Measurements from ENCODE around the gene MRPL54.

MRPL54 gene

DNA sequence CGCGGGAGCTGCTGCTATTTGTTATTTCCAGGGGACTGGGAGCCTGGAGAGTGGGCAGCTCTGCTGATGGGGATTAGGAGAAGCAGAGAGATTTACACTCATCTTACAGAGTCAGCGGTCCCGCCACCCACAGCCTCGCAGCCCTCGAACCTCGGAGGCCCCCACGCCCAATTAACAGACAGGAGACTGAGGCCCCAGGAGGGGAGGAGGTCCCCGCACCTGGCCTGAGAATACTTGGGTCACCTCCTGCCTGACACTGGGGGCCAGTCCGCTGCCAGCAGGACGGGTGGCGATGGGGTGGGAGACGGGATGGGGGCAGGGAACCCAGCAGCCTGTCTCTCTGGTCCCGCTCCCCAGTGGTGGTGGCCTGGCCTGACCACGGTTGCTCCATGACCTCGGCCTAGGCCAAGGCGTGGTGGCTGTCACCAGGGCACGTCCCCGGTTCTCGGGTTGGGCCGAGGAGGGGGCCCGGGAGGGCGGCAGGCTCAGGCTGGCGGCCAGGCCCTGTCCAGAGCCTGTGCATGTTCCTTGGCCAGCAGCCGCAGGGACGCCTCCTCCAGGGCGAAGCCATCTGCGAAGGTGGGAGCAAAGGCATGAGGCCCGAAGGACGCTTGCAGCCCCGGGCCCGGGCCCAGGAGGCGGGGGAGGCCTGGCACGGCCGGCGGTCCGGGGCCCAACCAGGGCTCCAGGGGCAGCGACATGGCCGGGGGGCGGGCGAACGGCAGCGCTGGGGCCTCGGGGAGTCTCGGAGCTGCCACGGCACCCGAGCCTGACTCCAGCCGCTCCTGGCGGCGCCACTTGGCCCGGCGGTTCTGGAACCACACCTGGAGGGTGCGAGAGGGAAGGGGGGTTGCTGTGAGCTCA is 7.9 kb downstream of the MRPL54 start:
- DNase-seq, result no peak

DNA sequence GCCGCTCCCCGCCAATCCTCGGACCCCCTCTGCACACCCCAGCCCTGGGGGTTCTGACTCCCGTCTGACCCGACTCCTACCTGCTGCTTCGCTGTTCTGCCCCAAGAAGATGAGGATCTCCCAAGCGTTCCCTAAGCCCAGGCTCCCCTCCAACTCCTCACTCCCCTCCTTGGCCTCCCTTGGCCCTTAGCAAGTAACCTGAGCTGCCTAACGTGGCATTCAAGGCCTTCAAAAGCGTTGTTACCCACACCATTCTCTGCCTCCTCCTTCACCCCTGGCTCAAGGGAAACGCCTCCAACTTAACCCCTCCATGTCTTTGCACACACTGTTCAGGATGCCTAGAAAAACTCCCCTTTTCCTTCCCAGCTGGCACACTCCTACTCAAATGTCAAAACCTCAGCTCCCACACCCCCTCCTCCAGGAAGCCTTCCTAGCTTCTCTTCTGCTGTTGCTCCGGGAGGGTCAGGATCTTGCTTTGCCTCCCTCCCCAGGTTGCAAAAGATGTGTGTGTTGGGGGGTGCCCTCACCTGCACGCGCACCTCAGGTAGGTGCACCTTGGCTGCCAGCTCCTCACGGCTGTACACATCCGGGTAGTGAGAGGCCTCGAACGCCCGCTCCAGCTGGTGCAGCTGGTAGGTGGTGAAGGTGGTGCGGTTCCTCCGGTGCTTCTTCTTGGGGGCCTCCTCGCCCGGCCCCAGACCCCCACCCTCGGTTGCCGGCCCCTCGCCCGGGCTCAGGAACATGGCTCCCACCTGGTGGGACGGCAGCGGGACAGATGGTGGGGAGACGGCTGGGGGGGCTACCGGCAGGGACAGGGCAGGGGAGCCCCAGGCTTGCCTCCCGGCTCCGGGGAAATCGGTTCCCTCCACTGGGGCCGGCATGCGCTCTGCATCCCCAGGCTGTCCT is 8.8 kb downstream of the MRPL54 start:
- DNase-seq, result no peak

DNA sequence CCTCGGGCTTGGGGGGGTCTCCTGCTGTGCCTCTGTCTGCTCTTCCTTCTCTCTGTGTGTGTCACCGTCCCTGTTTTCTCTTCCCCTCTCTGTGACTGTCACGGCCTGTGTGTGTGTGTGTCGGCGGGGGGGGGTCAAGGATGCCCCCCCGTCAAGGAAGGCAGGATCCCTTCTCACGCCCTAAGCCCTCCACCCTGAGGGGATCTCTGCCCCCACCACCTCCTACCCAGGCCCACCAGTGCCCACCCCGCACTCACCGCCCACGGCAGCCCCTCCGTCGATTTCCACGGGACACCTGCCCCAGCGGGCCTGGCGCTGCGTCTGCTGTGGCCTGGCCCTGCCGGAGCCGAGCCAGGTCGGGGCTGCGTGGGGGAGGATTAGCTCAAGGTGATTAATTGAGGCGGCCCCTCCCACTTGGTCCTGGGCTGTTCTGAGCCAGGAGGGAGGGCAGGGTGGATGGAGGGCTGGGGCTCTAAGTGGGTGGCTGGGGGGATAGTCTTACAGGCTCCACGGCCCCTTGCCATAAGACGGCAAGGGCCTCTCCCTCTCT is 9.5 kb downstream of the MRPL54 start, which contains the start of gene RAX2:
TSS of gene RAX2 (minus strand) at position 323 of the 550 bp plus-strand sequence. CDS start 486 bp downstream, outside the sequence.
- DNase-seq, result no peak

DNA sequence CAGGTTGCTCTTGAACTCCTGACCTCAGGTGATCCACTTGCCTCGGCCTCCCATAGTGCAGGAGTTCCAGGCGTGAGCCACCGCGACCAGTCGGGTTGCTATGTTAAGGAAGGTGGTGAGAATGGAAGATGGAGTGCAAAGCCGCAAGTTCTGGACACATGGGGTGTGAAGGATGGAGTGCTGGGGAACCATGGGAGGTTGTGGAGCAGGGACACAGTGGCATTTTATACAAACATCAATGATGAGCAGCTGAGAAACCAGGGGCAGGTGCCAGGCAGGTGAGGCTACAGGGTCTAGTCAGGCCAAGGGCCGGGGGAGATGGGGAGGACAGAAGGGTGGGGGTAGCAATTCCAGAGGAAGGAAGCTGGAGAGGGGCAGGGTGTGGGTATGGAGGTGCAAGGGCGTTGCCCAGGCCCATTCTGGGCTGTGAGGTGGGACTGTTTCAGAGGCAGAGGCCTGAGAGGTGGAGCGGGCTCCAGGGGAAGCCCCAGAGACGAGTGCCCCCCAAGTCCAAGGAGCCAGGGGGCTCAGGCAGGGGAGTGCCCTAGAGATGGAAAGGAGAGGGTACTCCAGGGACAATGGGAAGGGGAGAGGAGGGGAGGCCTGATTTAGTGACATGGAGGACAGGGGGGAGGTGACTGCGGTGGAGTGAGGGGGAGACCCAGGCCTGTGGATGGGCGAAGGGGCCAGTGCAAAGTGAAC is 11.5 kb downstream of the MRPL54 start:
- no peak for DNase-seq

DNA sequence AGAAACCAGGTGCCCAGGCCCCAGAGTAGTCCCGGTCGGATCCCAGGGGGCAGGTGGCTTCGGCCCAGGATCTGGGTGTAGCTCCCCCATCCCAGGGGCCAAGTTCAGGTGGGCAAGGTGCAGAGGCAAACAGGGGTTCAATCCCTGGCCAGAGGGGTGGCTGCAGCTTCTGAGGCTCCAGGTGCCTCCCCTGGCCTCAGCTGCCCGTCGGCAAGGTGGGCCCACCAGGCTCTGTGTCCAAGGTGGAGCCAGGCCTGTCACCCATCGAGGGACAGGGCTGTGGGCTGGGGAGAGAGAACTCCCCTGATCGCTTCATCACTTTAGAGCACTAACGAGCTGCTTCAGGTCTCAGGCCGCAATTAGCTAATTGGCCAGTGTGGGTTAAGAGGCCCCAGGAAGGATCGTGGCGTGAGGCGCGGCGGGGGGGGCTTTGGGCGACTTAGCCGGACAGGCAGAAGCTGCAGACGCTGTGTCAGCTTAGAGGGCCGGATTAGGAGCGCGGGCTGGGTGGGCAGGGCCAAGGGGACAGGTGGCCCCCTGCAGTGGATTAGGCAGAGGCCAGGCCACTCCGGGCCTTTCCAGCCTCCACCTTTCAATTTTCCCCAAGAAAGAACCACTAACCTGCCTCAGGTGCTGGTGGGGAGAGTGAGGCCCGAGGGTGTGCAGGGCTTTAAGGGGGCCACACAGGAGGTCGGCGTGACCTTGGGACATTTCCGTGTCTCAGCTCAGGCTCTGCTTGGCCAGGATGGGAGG is 12.3 kb downstream of the MRPL54 start:
- DNase-seq, result no peak

DNA sequence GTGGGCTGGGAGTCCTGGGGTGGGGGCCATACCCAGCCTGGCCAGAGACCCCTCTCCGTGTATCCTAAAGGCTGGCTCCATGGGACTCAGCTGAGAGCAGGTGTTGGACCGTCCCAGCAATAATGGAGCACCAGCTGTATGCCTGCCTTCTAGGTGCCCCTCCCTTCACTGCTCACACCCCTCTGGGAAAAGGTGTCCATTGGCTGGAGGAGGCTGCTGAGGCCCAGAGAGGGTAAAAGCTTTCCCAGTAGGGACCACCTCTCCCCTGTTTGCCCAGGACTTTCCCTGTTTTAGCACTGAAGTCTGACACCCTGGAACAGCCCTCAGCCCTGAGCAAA is 12.9 kb downstream of the MRPL54 start:
- DNase-seq, result no peak

DNA sequence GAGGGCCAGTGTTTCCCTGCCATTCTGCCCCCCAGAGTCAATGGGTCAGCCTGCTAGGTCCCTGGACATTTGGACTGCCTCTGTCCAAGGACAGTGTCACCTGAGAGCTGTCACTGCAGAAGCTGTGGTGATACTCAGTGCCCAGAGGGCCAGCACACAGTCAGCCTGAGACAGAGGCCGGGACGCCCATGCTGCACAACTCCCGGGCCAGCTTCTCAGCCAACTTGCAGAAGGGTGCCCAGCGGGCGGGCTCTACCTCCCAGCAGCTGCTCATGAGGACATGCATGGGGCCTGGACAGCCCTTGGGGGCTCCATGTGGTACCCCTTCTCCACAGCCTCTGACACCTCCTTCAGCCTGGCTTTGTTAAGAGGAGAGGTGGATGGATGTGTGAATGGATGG is 13.3 kb downstream of the MRPL54 start:
- no peak for DNase-seq

DNA sequence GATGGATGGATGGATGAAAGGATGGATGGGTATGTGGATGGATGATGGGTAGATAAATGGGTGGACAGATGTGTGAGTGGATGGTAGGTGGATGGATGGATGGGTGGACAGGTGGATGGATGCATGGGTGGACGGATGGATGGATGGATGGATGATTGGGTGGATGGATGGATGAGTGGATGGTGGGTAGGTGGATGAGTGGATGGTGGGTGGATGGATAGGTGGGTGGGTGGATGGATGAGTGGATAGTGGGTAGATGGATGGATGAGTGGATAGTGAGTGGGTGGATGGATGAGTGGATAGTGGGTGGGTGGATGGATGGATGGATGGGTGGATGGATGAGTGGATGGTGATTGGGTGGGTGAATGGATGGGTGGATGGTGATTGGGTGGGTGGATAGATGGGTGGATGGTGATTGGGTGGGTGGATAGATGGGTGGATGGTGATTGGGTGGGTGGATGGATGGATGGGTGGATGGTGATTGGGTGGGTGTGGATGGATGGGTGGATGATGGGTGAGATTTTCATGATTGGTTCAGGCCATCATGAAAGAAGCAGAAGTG is 14.1 kb downstream of the MRPL54 start:
- DNase-seq, result no peak

DNA sequence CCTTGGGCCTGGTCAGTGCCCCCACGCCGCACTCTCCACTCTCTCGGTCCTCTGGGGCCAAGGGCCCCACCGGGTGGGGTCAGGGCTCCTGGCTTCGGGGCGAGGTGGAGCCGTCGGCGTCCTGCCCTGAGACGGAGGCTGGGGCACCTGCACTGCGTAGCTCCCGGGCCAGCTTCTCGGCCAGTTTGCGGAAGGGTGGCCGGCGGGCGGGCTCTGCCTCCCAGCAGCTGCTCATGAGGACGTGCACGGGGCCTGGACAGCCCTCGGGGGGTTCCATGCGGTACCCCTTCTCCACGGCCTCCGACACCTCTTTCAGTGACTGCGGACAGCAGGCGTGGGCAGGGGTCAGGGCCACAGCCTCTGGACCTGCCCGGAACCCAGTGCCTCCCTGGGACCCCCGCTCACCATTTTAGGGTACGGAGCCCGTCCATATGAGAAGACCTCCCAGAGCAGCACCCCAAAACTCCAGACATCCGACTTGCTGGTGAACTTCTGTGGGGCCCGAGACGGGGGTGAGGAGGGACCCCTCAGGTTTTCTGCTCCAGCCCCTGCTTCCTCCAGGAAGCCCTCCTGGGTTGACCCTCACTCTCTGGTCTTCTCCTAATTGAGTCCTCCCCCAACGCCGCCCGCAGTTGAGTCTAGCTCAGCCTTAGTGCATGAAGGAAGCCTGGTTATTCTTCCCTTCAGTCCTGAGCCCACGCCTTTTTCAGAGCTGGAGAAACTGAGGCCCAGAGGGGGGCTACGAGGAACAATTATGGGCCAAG is 15.8 kb downstream of the MRPL54 start:
- no peak for DNase-seq

DNA sequence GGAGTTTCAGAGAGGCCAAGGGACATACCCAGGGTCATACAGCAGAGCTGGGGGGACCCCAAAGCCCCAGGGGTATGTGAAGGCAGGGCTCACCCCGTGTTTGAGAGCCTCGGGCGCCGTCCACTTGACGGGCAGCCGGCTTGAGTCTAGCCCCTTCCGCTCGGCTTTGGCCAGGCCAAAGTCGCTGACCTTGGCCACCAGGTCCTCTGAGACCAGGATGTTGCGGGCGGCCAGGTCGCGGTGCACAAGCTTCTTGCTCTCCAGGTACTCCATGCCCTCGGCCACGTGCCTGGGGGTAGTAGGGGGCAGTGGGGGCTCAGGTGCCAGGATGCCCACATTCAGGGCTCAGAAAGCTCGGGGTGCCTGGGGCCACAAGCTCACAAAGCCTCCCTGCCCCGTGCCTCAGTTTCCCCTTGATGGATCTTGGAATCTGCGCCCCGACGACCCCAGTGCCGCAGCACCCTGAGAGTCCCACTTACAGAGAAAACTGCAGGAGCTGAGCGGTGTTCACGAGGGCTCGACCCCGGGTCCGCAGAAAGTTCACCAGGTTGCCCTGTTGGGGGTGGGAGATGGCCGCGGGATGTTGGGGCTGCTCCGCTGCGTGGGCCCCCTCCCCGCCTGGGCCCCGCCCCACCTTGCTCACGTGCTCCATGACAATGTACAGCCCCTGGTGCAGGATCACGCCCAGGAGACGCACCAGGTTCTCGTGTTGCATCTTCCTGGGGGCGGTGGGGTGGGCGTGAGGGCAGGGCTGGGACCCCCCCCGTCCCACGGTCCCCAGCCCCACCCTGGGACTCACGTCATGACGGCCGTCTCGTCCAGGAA is 16.6 kb downstream of the MRPL54 start:
- no peak for DNase-seq

DNA sequence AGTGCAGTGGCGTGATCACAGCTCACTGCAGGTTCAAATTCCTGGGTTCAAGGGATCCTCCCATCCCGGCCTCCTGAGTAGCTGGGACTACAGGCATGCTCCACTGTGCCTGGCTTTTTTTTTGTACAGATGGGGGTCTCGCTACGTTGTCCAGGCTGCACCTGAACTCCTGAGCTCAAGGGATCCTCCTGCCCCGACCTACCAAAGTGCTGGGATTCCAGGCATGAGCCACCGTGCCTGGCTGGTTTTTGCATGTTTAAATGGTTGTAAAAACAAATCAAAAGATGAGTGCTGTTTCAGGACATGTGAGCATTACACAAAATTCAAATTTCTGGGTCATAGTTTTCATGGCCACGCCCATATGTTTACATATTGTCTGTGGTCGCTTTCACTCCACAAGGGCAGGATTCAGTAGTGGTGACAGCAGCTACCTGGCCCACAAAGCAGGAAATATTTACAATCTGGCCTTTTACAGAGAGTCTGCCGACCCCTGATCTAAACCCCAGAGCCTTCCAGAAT is 18.4 kb downstream of the MRPL54 start:
- DNase-seq, result no peak

DNA sequence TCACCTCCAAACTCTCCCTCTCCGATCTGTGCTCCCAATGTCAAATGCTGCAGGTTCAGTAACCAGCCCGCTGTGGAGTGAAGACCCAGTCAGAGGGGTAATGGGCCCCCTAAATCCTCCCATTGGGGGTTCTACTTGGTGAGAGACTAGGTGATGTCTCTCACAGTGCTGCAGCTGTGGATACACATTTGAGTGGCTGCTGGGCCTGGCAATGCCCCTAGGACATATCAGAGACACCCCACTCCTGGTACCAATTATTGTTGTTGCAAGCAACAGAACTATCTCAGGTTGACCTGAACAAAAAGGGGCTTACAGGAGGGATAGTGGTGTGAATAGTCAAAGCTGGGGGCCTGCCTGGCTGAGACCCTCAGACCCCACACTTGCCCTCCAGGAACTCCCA is 19.1 kb downstream of the MRPL54 start:
- DNase-seq, result no peak

DNA sequence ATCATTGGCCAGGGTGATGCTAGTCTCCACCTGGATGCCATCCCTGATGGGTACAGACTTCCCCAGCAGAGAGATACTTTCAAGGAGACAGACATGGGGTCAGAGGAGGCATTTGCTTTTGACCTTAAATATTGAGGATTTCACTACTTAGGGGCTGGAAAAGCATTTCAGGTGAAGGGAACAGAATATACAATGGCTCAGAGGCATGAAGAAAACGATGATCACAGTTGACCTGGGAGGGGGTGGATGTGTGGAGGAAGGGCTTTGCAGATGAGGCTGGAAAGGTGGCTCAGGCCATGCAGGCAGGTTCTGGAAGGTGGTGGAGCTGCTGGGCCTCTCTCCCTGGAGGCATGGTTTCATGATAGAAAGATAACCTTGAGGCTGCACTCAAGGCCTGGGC is 19.8 kb downstream of the MRPL54 start:
- no peak for DNase-seq

DNA sequence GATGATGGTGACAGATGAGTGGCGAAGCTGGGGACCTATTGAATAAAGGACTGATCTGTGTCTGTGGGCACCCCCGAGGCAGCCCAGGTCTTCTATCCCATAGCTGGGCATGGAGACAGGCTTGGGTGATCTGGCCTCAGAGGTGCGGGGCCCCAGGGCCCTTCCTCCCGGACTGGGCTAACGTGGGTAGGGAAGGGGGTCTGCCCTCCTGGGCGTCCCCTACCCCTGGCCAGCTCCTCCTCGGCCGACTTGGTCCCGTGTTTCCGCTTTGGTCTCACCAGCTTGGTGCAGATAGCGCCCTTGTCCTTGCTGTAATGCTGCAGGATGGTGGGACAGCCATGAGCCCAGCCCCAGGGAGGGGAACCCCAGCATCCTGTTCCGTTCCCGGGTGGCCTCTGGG is 20.4 kb downstream of the MRPL54 start:
- no peak for DNase-seq

DNA sequence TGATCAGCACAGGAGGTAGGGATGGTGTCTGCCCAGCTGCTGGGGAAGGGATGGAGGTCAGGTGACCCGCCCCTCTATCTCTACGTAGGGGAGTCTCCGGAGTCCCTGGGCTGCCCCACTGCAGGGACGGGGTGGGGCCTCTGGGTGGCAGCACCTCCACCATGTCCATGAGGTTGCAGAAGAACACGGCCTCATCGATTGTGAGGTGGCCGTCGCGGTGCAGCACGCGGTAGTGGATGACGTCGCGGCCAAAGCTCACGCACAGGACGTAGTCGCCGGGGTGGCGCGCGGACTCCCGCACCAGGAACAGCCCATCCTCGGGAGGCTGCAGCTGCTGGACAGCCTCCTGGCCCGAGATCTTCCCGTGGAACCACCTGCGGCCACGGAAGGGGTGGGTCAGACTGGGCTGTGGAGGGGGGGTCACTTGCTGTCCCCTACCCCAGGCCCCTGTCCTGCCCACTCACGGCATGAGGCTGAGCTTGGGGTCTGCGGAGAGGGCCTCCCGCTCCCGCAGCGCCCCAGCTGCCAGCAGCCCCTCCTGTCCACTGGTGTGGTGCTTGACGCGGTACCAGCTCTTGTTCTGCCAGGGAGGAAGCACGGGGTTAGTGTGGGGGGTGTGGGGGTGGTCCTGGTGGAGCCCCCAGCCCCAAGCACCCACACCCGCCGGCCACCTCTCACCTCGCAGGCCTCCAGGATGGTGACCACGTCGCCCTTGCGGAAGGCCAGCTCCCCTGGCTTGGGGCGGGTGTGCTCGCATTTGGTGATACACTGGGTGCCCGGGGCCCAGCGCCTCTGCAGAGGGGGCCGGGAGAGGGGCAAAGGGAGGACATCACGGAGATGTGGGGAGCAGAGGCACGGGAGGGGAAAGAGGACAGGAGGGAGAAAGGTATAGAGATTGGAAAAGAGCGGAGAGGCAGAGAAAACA is 21.4 kb downstream of the MRPL54 start:
- DNase-seq, result no peak

DNA sequence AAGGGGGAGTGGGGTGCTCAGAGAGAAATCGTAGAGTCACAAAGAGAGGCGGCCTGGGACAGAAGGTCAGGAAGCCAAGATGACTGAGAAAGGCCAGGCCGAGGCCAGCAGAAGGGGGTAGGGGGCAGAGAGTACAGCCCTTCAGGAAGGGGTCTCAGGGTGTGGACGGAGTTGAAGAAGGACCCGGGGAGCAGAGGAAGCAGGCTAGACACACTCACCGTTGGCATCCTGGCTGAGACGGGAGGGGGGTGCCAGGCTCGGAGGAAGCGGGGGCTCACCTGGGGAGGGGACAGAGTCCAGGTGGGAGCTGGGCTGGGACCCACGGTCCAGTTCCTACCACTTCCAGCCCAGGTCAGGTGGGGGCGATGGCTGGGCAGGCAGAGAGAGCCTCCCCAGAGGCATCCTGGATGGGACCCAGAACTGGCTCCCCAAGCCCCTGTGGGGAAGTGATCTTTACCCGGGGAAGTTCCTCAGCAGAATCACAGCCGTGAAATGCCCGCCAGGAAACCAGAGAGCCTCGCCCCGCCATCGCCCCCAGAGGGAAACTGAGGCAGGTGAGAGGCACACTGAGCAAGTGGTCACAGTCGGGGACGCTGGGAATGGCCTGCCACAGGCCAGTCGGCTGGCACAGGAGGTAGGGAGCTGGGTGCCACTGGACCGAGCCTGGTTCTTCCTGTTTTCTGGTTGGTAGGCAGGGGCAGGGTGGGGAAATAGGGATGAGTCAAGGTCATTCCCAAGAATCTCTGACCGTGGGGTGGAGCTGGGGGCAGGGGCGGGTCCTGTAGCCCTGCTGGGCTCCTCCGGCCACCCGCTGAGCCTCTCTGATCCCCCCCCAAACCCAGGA is 22.3 kb downstream of the MRPL54 start:
- DNase-seq, result no peak

DNA sequence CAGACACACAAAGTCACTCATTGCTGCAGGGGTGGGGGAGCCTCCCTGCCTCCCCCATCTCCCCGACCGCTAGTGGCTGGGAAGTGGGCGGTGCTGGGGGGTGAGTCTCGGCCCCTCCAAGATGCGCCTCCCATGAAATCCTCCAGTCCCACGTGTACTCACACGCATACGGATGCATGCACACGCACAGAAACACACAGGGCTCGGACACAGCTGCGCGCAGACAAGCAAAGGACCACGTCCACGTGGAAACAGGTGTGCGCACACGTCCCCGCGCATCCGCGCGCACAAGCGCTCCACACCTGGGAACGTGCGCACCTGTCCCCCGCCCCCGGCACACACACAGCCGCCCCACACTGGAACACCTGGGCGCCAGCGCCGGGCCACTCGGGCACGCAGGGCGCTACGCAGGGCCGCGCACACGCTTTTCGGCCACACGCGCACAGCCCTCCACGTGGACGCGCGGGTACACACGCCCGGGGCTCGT is 23.0 kb downstream of the MRPL54 start:
- no peak for DNase-seq

Data from NK-92 treated with Interleukin-12 subunit alpha and Interleukin-12 subunit beta, amount 100 ng/mL, for 24 hours (cell line).